Esophagus mucosa (tissue), 1 donor: ENCODE results near the gene BLMH. TPM values are rescaled to one million over a fixed set of nuclear protein-coding genes. Genes with fewer than 3 reads are reported as not detected.

Source experiments
- ATAC-seq: fragments of 200-7000 bp; cut with Tn5 transposase; one replicate; pipeline ENCODE4 v1.9.1; 2020
- total RNA-seq: library from RNA; stranded (reverse); gene quantifications from one replicate; pipeline ENCODE4 v1.2.4, GENCODE V29; 2023
- donor health status: DM: yes; HTN: yes; CAD: no.

BLMH gene
- total RNA-seq, 1 donor from 2014 or later, result 25.4 TPM

GRCh38 chr17:30199600-30199999 is 92.1 kb downstream of the BLMH start:
- no peak for ATAC-seq

Other genes with a start within 250 kb of the BLMH start
- 20.0 TPM for gene NSRP1, start 175.1 kb downstream of the BLMH start, total RNA-seq
- 1.5 TPM for gene SLC6A4, start 56.2 kb downstream of the BLMH start, total RNA-seq
- gene TMIGD1, start 42.1 kb upstream of the BLMH start, total RNA-seq, result not detected
- 41.7 TPM for gene CPD, start 87.0 kb upstream of the BLMH start, total RNA-seq
- 31.4 TPM for gene GOSR1, start 185.5 kb upstream of the BLMH start, total RNA-seq